Measurements from ENCODE around the gene ENC1. TPM values are rescaled to one million over a fixed set of nuclear protein-coding genes. Genes with fewer than 3 reads are reported as not detected.

Gene ENC1
- total RNA-seq, 2 experiments from 2014 or later: 0.50 to 0.55 TPM

GRCh38 chr5:74627646-74628279 is 12.8 kb downstream of the ENC1 start:
- ATAC-seq (no peak), DNase-seq (no peak)
- ChIA-PET POLR2A (no interaction called here), CTCF (no interaction called here)
- Mint-ChIP-seq H3K27me3 (ENCODE audit: low read depth) (peaks cover 8% of the 10 kb centered on the region), H3K27ac (no peak overlapping the region), H3K36me3 (ENCODE audit: low read depth) (no peaks in the 10 kb centered on the region), H3K9me3 (ENCODE audit: insufficient read depth) (no peaks in the 10 kb centered on the region), H3K4me1 (ENCODE audit: low read depth) (peaks cover 10% of the 10 kb centered on the region), H3K4me3 (no peak overlapping the region)

GRCh38 chr5:74626386-74627222 is 13.9 kb downstream of the ENC1 start:
- POLR2A ChIA-PET: no interaction called here
- H3K27ac Mint-ChIP-seq: no peak overlapping the region

GRCh38 chr5:74625742-74626241 is 14.7 kb downstream of the ENC1 start:
- Mint-ChIP-seq H3K27me3 (ENCODE audit: low read depth) (peaks cover 8% of the 10 kb centered on the region), H3K4me1 (ENCODE audit: low read depth) (no peaks in the 10 kb centered on the region), H3K9me3 (ENCODE audit: insufficient read depth) (no peaks in the 10 kb centered on the region), H3K36me3 (ENCODE audit: low read depth) (no peaks in the 10 kb centered on the region), H3K4me3 (no peak overlapping the region), H3K27ac (no peak overlapping the region)
- ChIA-PET CTCF (interaction anchor here (1.6 kb wide), 1 partner anchor 9 kb away, joined by 5 read pairs; no protein-coding TSS in a partner anchor), POLR2A (no interaction called here)
- DNase-seq (no peak), ATAC-seq (no peak)

More at GRCh38 chr5:74626386-74627222, 13.9 kb downstream of the ENC1 start:
- no peak for DNase-seq
- no peaks in the 10 kb centered on the region for H3K9me3 Mint-ChIP-seq (ENCODE audit: insufficient read depth)
- CTCF ChIA-PET: interaction anchor here (0.9 to 1.6 kb wide), 2 partner anchors 10 to 23 kb away, joined by 3 to 5 read pairs; no protein-coding TSS in a partner anchor
- no peaks in the 10 kb centered on the region for H3K36me3 Mint-ChIP-seq (ENCODE audit: low read depth)
- ATAC-seq: no peak
- no peak overlapping the region for H3K4me3 Mint-ChIP-seq
- peaks cover 8% of the 10 kb centered on the region for H3K27me3 Mint-ChIP-seq (ENCODE audit: low read depth)
- peaks cover 3% of the 10 kb centered on the region for H3K4me1 Mint-ChIP-seq (ENCODE audit: low read depth)

- Mint-ChIP-seq H3K4me3 (no peak overlapping the region), H3K4me1 (ENCODE audit: low read depth) (no peaks in the 10 kb centered on the region), H3K27ac (no peak overlapping the region), H3K27me3 (ENCODE audit: low read depth) (peaks cover 8% of the 10 kb centered on the region), H3K36me3 (ENCODE audit: low read depth) (no peaks in the 10 kb centered on the region), H3K9me3 (ENCODE audit: insufficient read depth) (no peaks in the 10 kb centered on the region)
- CTCF ChIA-PET: no interaction called here
- no peak for DNase-seq
- POLR2A ChIA-PET: no interaction called here
- ATAC-seq: no peak
Observed at GRCh38 chr5:74624931-74625505, 15.5 kb downstream of the ENC1 start.

- POLR2A ChIA-PET: no interaction called here
- H3K4me1 Mint-ChIP-seq (ENCODE audit: low read depth): no peaks in the 10 kb centered on the region
- no peaks in the 10 kb centered on the region for H3K36me3 Mint-ChIP-seq (ENCODE audit: low read depth)
- H3K27ac Mint-ChIP-seq: no peak overlapping the region
- no peak for ATAC-seq
- H3K27me3 Mint-ChIP-seq (ENCODE audit: low read depth): peaks cover 8% of the 10 kb centered on the region
- H3K4me3 Mint-ChIP-seq: no peak overlapping the region
- no peaks in the 10 kb centered on the region for H3K9me3 Mint-ChIP-seq (ENCODE audit: insufficient read depth)
- no peak for DNase-seq
- CTCF ChIA-PET: no interaction called here
Observed at GRCh38 chr5:74624501-74624900, 16.0 kb downstream of the ENC1 start.

- ATAC-seq (no peak), DNase-seq (no peak)
- H3K36me3 Mint-ChIP-seq (ENCODE audit: low read depth): no peaks in the 10 kb centered on the region
- H3K27me3 Mint-ChIP-seq (ENCODE audit: low read depth): peaks cover 11% of the 10 kb centered on the region
- no peaks in the 10 kb centered on the region for H3K4me1 Mint-ChIP-seq (ENCODE audit: low read depth)
- H3K4me3 Mint-ChIP-seq: no peak overlapping the region
- ChIA-PET POLR2A (no interaction called here), CTCF (no interaction called here)
- H3K9me3 Mint-ChIP-seq (ENCODE audit: insufficient read depth): no peaks in the 10 kb centered on the region
- no peak overlapping the region for H3K27ac Mint-ChIP-seq
Observed at GRCh38 chr5:74623748-74624408, 16.6 kb downstream of the ENC1 start.

- CTCF ChIA-PET: no interaction called here
- H3K4me1 Mint-ChIP-seq (ENCODE audit: low read depth): no peaks in the 10 kb centered on the region
Observed at GRCh38 chr5:74623006-74623611, 17.4 kb downstream of the ENC1 start.

GRCh38 chr5:74622122-74622521 is 18.4 kb downstream of the ENC1 start:
- Mint-ChIP-seq H3K27ac (no peak overlapping the region), H3K4me3 (no peak overlapping the region), H3K27me3 (ENCODE audit: low read depth) (peaks cover 11% of the 10 kb centered on the region), H3K9me3 (ENCODE audit: insufficient read depth) (no peaks in the 10 kb centered on the region), H3K4me1 (ENCODE audit: low read depth) (no peaks in the 10 kb centered on the region), H3K36me3 (ENCODE audit: low read depth) (no peaks in the 10 kb centered on the region)
- ChIA-PET POLR2A (no interaction called here), CTCF (no interaction called here)
- ATAC-seq (no peak), DNase-seq (no peak)

More at GRCh38 chr5:74623006-74623611, 17.4 kb downstream of the ENC1 start:
- Mint-ChIP-seq H3K9me3 (ENCODE audit: insufficient read depth) (no peaks in the 10 kb centered on the region), H3K27ac (no peak overlapping the region), H3K36me3 (ENCODE audit: low read depth) (no peaks in the 10 kb centered on the region), H3K27me3 (ENCODE audit: low read depth) (peaks cover 11% of the 10 kb centered on the region), H3K4me3 (no peak overlapping the region)
- no peak for DNase-seq
- POLR2A ChIA-PET: no interaction called here
- no peak for ATAC-seq

- H3K4me3 Mint-ChIP-seq: no peak overlapping the region
- no peak overlapping the region for H3K27ac Mint-ChIP-seq
- POLR2A ChIA-PET: interaction anchor here (0.6 kb wide), 1 partner anchor 594 kb away, joined by 7 read pairs; no protein-coding TSS in a partner anchor
- no peak for ATAC-seq
- no peak for DNase-seq
- CTCF ChIA-PET: no interaction called here
- no peaks in the 10 kb centered on the region for H3K4me1 Mint-ChIP-seq (ENCODE audit: low read depth)
- H3K27me3 Mint-ChIP-seq (ENCODE audit: low read depth): peaks cover 11% of the 10 kb centered on the region
- H3K36me3 Mint-ChIP-seq (ENCODE audit: low read depth): no peaks in the 10 kb centered on the region
- no peaks in the 10 kb centered on the region for H3K9me3 Mint-ChIP-seq (ENCODE audit: insufficient read depth)
Observed at GRCh38 chr5:74621492-74621891, 19.0 kb downstream of the ENC1 start.

- Mint-ChIP-seq H3K9me3 (ENCODE audit: insufficient read depth) (no peaks in the 10 kb centered on the region), H3K4me3 (no peak overlapping the region), H3K27me3 (ENCODE audit: low read depth) (peaks cover 6% of the 10 kb centered on the region), H3K4me1 (ENCODE audit: low read depth) (no peaks in the 10 kb centered on the region), H3K27ac (no peak overlapping the region), H3K36me3 (ENCODE audit: low read depth) (no peaks in the 10 kb centered on the region)
- ChIA-PET CTCF (no interaction called here), POLR2A (no interaction called here)
- ATAC-seq (no peak), DNase-seq (no peak)
Observed at GRCh38 chr5:74619308-74619707, 21.2 kb downstream of the ENC1 start.

GRCh38 chr5:74618106-74618505 is 22.4 kb downstream of the ENC1 start:
- Mint-ChIP-seq H3K4me1 (ENCODE audit: low read depth) (no peaks in the 10 kb centered on the region), H3K4me3 (no peak overlapping the region), H3K36me3 (ENCODE audit: low read depth) (no peaks in the 10 kb centered on the region), H3K27me3 (ENCODE audit: low read depth) (peaks cover 3% of the 10 kb centered on the region), H3K9me3 (ENCODE audit: insufficient read depth) (no peaks in the 10 kb centered on the region), H3K27ac (no peak overlapping the region)
- ATAC-seq (no peak), DNase-seq (no peak)
- ChIA-PET CTCF (no interaction called here), POLR2A (no interaction called here)

All from activated CD8-positive, alpha-beta T cell treated with anti-CD3 and anti-CD28 coated beads, Interleukin-2, amount 10 ng/mL, durations not matched to agents 7 days and 5 days (primary cell).